ENCODE data around the gene RFTN2. TPM values are rescaled to one million over a fixed set of nuclear protein-coding genes. Genes with fewer than 3 reads are reported as not detected.
A peak's percentile ranks its signal among the peaks of the same experiment; 100 is the strongest.

RFTN2 gene
- total and polyA plus RNA-seq, 2 of the 13 experiments (the other 11 are each of a cell fraction or from before 2014, with no cell fraction given), result not detected

GRCh38 chr2:197705121-197705911 lies 29.9 kb upstream of the RFTN2 start, which contains the start of gene MARS2 (continued):
- no peak for TF ChIP-seq ZNF142 (CRISPR knock-in tag; IDR thresholded peaks at IDR 0.05)
- TF ChIP-seq HOXA9 (CRISPR knock-in tag; IDR thresholded peaks at IDR 0.05; ENCODE audit: borderline replicate concordance), result peak; percentile 19; the same call in 1 of the 2 replicates
- TF ChIP-seq CHD4 (IDR thresholded peaks at IDR 0.05; ENCODE audit: borderline replicate concordance, low read length), result no peak; the same call in 1 of the 2 replicates
- TF ChIP-seq PAWR (CRISPR knock-in tag; IDR thresholded peaks at IDR 0.05; ENCODE audit: borderline replicate concordance), result 0 out of 2 replicates have a peak, but pooled peaks have one; percentile 48
- TF ChIP-seq, protein P1, sequence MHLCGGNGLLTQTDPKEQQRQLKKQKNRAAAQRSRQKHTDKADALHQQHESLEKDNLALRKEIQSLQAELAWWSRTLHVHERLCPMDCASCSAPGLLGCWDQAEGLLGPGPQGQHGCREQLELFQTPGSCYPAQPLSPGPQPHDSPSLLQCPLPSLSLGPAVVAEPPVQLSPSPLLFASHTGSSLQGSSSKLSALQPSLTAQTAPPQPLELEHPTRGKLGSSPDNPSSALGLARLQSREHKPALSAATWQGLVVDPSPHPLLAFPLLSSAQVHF (CRISPR knock-in tag; IDR thresholded peaks at IDR 0.05), result no peak
- TF ChIP-seq ZNF619 (CRISPR knock-in tag; IDR thresholded peaks at IDR 0.05), result peak; percentile 99
- TF ChIP-seq, protein P2, sequence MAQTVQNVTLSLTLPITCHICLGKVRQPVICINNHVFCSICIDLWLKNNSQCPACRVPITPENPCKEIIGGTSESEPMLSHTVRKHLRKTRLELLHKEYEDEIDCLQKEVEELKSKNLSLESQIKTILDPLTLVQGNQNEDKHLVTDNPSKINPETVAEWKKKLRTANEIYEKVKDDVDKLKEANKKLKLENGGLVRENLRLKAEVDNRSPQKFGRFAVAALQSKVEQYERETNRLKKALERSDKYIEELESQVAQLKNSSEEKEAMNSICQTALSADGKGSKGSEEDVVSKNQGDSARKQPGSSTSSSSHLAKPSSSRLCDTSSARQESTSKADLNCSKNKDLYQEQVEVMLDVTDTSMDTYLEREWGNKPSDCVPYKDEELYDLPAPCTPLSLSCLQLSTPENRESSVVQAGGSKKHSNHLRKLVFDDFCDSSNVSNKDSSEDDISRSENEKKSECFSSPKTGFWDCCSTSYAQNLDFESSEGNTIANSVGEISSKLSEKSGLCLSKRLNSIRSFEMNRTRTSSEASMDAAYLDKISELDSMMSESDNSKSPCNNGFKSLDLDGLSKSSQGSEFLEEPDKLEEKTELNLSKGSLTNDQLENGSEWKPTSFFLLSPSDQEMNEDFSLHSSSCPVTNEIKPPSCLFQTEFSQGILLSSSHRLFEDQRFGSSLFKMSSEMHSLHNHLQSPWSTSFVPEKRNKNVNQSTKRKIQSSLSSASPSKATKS (CRISPR knock-in tag; IDR thresholded peaks at IDR 0.05), result no peak; the same call in 1 of the 2 replicates
- TF ChIP-seq REXO4 (CRISPR knock-in tag; IDR thresholded peaks at IDR 0.05; ENCODE audit: borderline replicate concordance), result no peak
- TF ChIP-seq ZNF607 (CRISPR knock-in tag; IDR thresholded peaks at IDR 0.05; ENCODE audit: borderline replicate concordance), result peak; percentile 41; the same call in 1 of the 2 replicates
- no peak for TF ChIP-seq ZNF879 (CRISPR knock-in tag; IDR thresholded peaks at IDR 0.05)
- no peak for TF ChIP-seq FOSL1 (CRISPR knock-in tag; IDR thresholded peaks at IDR 0.05; ENCODE audit: borderline replicate concordance)
- peak; percentile 96 for TF ChIP-seq POLR2G (IDR thresholded peaks at IDR 0.05; ENCODE audit: low read depth, low read length)
- TF ChIP-seq RXRA (CRISPR knock-in tag; IDR thresholded peaks at IDR 0.05), result peak; percentile 69; the same call in 1 of the 2 replicates
- TF ChIP-seq YY1 (IDR thresholded peaks at IDR 0.05; ENCODE audit: insufficient read depth, insufficient replicate concordance, low read depth, low read length), result peak; percentile 90
- no peak for TF ChIP-seq TCF7 (IDR thresholded peaks at IDR 0.05; ENCODE audit: low read depth)
- TF ChIP-seq HNF4A (CRISPR knock-in tag; IDR thresholded peaks at IDR 0.05), result peak; percentile 18; the same call in 1 of the 2 replicates
- TF ChIP-seq ZFP82 (CRISPR knock-in tag; IDR thresholded peaks at IDR 0.05; ENCODE audit: borderline replicate concordance), result peak; percentile 71; the same call in 1 of the 2 replicates
- 0 out of 2 replicates have a peak, but pooled peaks have one; percentile 51 for TF ChIP-seq PREB (CRISPR knock-in tag; IDR thresholded peaks at IDR 0.05)
- TF ChIP-seq ZNF841 (CRISPR knock-in tag; IDR thresholded peaks at IDR 0.05; ENCODE audit: borderline replicate concordance), result 0 out of 2 replicates have a peak, but pooled peaks have one; percentile 25

Measured in HepG2 (cell line).